ENCODE data around the gene PLXNB1. TPM values are rescaled to one million over a fixed set of nuclear protein-coding genes. Genes with fewer than 3 reads are reported as not detected.

Gene PLXNB1
- total RNA-seq, 2 donors from 2014 or later, result 2.4 to 4.1 TPM

GRCh38 chr3:48416546-48416945, 13.3 kb downstream of the PLXNB1 start:
- H3K27ac Mint-ChIP-seq, result no peak overlapping the region
- peaks cover 3% of the 10 kb centered on the region for H3K4me1 Mint-ChIP-seq
- H3K36me3 Mint-ChIP-seq (ENCODE audit: low read depth), result no peaks in the 10 kb centered on the region
- DNase-seq, result no peak
- no peak overlapping the region for H3K4me3 Mint-ChIP-seq
- ATAC-seq, result no peak
- no peaks in the 10 kb centered on the region for H3K9me3 ChIP-seq (ENCODE audit: control insufficient read depth, low read length, poor library complexity, severe bottlenecking)
- H3K27me3 Mint-ChIP-seq, result no peaks in the 10 kb centered on the region

GRCh38 chr3:48416091-48416505, 13.8 kb downstream of the PLXNB1 start:
- no peak for ATAC-seq
- Mint-ChIP-seq H3K4me1 (peaks cover 2% of the 10 kb centered on the region), H3K36me3 (ENCODE audit: low read depth) (no peaks in the 10 kb centered on the region), H3K27me3 (no peaks in the 10 kb centered on the region), H3K4me3 (no peak overlapping the region), H3K27ac (no peak overlapping the region)
- H3K9me3 ChIP-seq (ENCODE audit: control insufficient read depth, low read length, poor library complexity, severe bottlenecking), result no peaks in the 10 kb centered on the region
- no peak for DNase-seq

- ATAC-seq (no peak), DNase-seq (no peak)
- H3K4me3 Mint-ChIP-seq, result no peak overlapping the region
- H3K9me3 ChIP-seq (ENCODE audit: control insufficient read depth, low read length, poor library complexity, severe bottlenecking), result no peaks in the 10 kb centered on the region
- no peaks in the 10 kb centered on the region for H3K27me3 Mint-ChIP-seq
- H3K27ac Mint-ChIP-seq, result no peak overlapping the region
- H3K4me1 Mint-ChIP-seq, result no peaks in the 10 kb centered on the region
- H3K36me3 Mint-ChIP-seq (ENCODE audit: low read depth), result no peaks in the 10 kb centered on the region
These were observed 14.5 kb downstream of the PLXNB1 start for GRCh38 chr3:48415251-48415953.

- Mint-ChIP-seq H3K27me3 (no peaks in the 10 kb centered on the region), H3K36me3 (ENCODE audit: low read depth) (no peaks in the 10 kb centered on the region), H3K27ac (no peak overlapping the region), H3K4me3 (no peak overlapping the region), H3K4me1 (no peaks in the 10 kb centered on the region)
- H3K9me3 ChIP-seq (ENCODE audit: control insufficient read depth, low read length, poor library complexity, severe bottlenecking), result no peaks in the 10 kb centered on the region
- DNase-seq, result no peak
- no peak for ATAC-seq
These were observed 15.3 kb downstream of the PLXNB1 start for GRCh38 chr3:48414376-48415250.

- ATAC-seq, result no peak
- Mint-ChIP-seq H3K4me1 (no peaks in the 10 kb centered on the region), H3K36me3 (ENCODE audit: low read depth) (no peaks in the 10 kb centered on the region), H3K4me3 (no peak overlapping the region), H3K27ac (peak overlapping the region; percentile 11), H3K27me3 (no peaks in the 10 kb centered on the region)
- no peaks in the 10 kb centered on the region for H3K9me3 ChIP-seq (ENCODE audit: control insufficient read depth, low read length, poor library complexity, severe bottlenecking)
- DNase-seq, result no peak
These were observed 16.3 kb downstream of the PLXNB1 start for GRCh38 chr3:48413611-48414010.

GRCh38 chr3:48413086-48413485, 16.8 kb downstream of the PLXNB1 start:
- H3K9me3 ChIP-seq (ENCODE audit: control insufficient read depth, low read length, poor library complexity, severe bottlenecking), result no peaks in the 10 kb centered on the region
- Mint-ChIP-seq H3K4me1 (no peaks in the 10 kb centered on the region), H3K36me3 (ENCODE audit: low read depth) (no peaks in the 10 kb centered on the region), H3K27ac (peak overlapping the region; percentile 11), H3K4me3 (no peak overlapping the region), H3K27me3 (no peaks in the 10 kb centered on the region)
- ATAC-seq, result no peak
- DNase-seq, result no peak

- no peak overlapping the region for H3K4me3 Mint-ChIP-seq
- no peaks in the 10 kb centered on the region for H3K4me1 Mint-ChIP-seq
- H3K27ac Mint-ChIP-seq, result no peak overlapping the region
- H3K36me3 Mint-ChIP-seq (ENCODE audit: low read depth), result no peaks in the 10 kb centered on the region
- ATAC-seq, result no peak
- peak in 1 of 3 donors; percentile 2 for DNase-seq
- no peaks in the 10 kb centered on the region for H3K9me3 ChIP-seq (ENCODE audit: control insufficient read depth, low read length, poor library complexity, severe bottlenecking)
- no peaks in the 10 kb centered on the region for H3K27me3 Mint-ChIP-seq
These were observed 17.4 kb downstream of the PLXNB1 start for GRCh38 chr3:48412375-48413001.

GRCh38 chr3:48411606-48412374, 18.1 kb downstream of the PLXNB1 start:
- H3K27ac Mint-ChIP-seq, result no peak overlapping the region
- DNase-seq (peak in 1 of 3 donors; percentile 4), ATAC-seq (no peak)
- H3K4me3 Mint-ChIP-seq, result no peak overlapping the region
- no peaks in the 10 kb centered on the region for H3K4me1 Mint-ChIP-seq
- H3K36me3 Mint-ChIP-seq (ENCODE audit: low read depth), result no peaks in the 10 kb centered on the region
- no peaks in the 10 kb centered on the region for H3K9me3 ChIP-seq (ENCODE audit: control insufficient read depth, low read length, poor library complexity, severe bottlenecking)
- no peaks in the 10 kb centered on the region for H3K27me3 Mint-ChIP-seq

- no peak for ATAC-seq
- H3K9me3 ChIP-seq (ENCODE audit: control insufficient read depth, low read length, poor library complexity, severe bottlenecking), result no peaks in the 10 kb centered on the region
- H3K27ac Mint-ChIP-seq, result no peak overlapping the region
- no peaks in the 10 kb centered on the region for H3K27me3 Mint-ChIP-seq
- H3K4me3 Mint-ChIP-seq, result no peak overlapping the region
- DNase-seq, result peak in 1 of 3 donors; percentile 5
- H3K36me3 Mint-ChIP-seq (ENCODE audit: low read depth), result no peaks in the 10 kb centered on the region
- H3K4me1 Mint-ChIP-seq, result no peaks in the 10 kb centered on the region
These were observed 18.8 kb downstream of the PLXNB1 start for GRCh38 chr3:48411041-48411588.

- Mint-ChIP-seq H3K4me1 (no peaks in the 10 kb centered on the region), H3K27ac (peak overlapping the region; percentile 19), H3K4me3 (no peak overlapping the region), H3K36me3 (ENCODE audit: low read depth) (no peaks in the 10 kb centered on the region), H3K27me3 (no peaks in the 10 kb centered on the region)
- H3K9me3 ChIP-seq (ENCODE audit: control insufficient read depth, low read length, poor library complexity, severe bottlenecking), result no peaks in the 10 kb centered on the region
- no peak for ATAC-seq
- DNase-seq, result peak in 1 of 3 donors; percentile 2
These were observed 19.5 kb downstream of the PLXNB1 start for GRCh38 chr3:48410205-48411040.

- no peaks in the 10 kb centered on the region for H3K9me3 ChIP-seq (ENCODE audit: control insufficient read depth, low read length, poor library complexity, severe bottlenecking)
- Mint-ChIP-seq H3K36me3 (ENCODE audit: low read depth) (no peaks in the 10 kb centered on the region), H3K27ac (peak overlapping the region; percentile 19), H3K4me3 (no peak overlapping the region), H3K27me3 (no peaks in the 10 kb centered on the region), H3K4me1 (no peaks in the 10 kb centered on the region)
- no peak for ATAC-seq
- DNase-seq, result peak in 2 of 3 donors; percentile 4 to 7
These were observed 20.3 kb downstream of the PLXNB1 start for GRCh38 chr3:48409291-48410201.
